Kidney (tissue), 14 donors: ENCODE results near the gene C1orf116. TPM values are rescaled to one million over a fixed set of nuclear protein-coding genes. Genes with fewer than 3 reads are reported as not detected.

ENCODE experiments used
- DNase-seq, 5 donors: peaks; one replicate each; pipeline ENCODE4 v3.0.0-alpha.2; 2013 to 2020
- FAIRE-seq: peaks from 2 replicates; lab custom pipeline; 2012; peaks lifted over from hg19 to GRCh38; lab: Jason Lieb, UNC
- H3K27ac ChIP-seq, 2 donors: one replicate each; pipeline ENCODE4 v1.7.0; 2013; ENCODE audit warnings: low read depth in 2 of 2, low read length in 2 of 2, inconsistent platforms in 1 of 2
- H3K27me3 ChIP-seq: one replicate; pipeline ENCODE4 v1.7.1; 2013; ENCODE audit warnings: low read length, inconsistent platforms; ENCODE audit not compliant: control insufficient read depth, insufficient read depth
- H3K36me3 ChIP-seq, 3 donors: one replicate each; pipeline versions ENCODE4 v1.7.0 to v1.7.1; 2013; ENCODE audit warnings: low read length in 3 of 3, control low read depth in 1 of 3, inconsistent platforms in 1 of 3; ENCODE audit not compliant: insufficient read depth in 3 of 3, control insufficient read depth in 2 of 3
- H3K4me1 ChIP-seq, 3 donors: one replicate each; pipeline versions ENCODE4 v1.7.0 to v1.7.1; 2013; ENCODE audit warnings: low read length in 3 of 3, inconsistent platforms in 1 of 3, low read depth in 1 of 3; ENCODE audit not compliant: control insufficient read depth in 2 of 3, insufficient read depth in 2 of 3
- H3K4me3 ChIP-seq, 3 donors: one replicate each; pipeline versions ENCODE4 v1.7.0 to v1.8.1; 2013; ENCODE audit warnings: low read length in 3 of 3, control low read depth in 1 of 3, inconsistent platforms in 1 of 3
- H3K9ac ChIP-seq, 3 donors: one replicate each; pipeline versions ENCODE4 v1.7.0 to v1.7.1; 2013; ENCODE audit warnings: low read length in 3 of 3, control low read depth in 1 of 3, inconsistent platforms in 1 of 3
- H3K9me3 ChIP-seq, 3 donors: one replicate each; pipeline versions ENCODE4 v1.7.0 to v1.7.1; 2013; ENCODE audit warnings: low read length in 3 of 3, control low read depth in 1 of 3, inconsistent platforms in 1 of 3; ENCODE audit not compliant: control insufficient read depth in 2 of 3, insufficient read depth in 1 of 3
- CTCF ChIP-seq: IDR thresholded peaks from 3 replicates; pipeline ENCODE4 v1.5.1; 2012; ENCODE audit warnings: mild to moderate bottlenecking, moderate library complexity, borderline replicate concordance; ENCODE audit not compliant: insufficient read depth; ENCODE audit errors: extremely low read depth
- intact Hi-C: fragments of 100-400 bp; cut with DNase I; formaldehyde crosslinking; loops from one replicate; pipeline ENCODE4 v1.11.1; 2022
- polyA plus RNA-seq: library from polyadenylated mRNA; stranded (reverse); fragments of 350-450 nt; fragmentation: Illumina TruSeq; extraction: RNeasy Lipid Tissue Mini Kit (QIAGEN cat#74804); gene quantifications from one replicate; pipeline ENCODE4 v1.2.3, GENCODE V29; 2014; ENCODE audit warnings: low read depth, low replicate concordance; ENCODE audit not compliant: insufficient read depth
- total RNA-seq: library from RNA; stranded (reverse); fragmentation: NEBNext Ultra II Directional; extraction: Animal tissue kit (Norgen Biotek cat#: 25700); gene quantifications from one replicate; pipeline ENCODE4 v1.2.1, GENCODE V29; 2021
- donor health status: control.
- donor health status: control.
- donor health status: control.
- donor health status: control.
- donor health status: control.
- donor health status: DM: yes; HTN: yes; CAD: no.
- donor health status: Normal renal cell carcinoma (clear cell type).

Gene C1orf116
- total and polyA plus RNA-seq, 2 donors from 2014 or later = 11.9 to 19.6 TPM

- H3K27ac ChIP-seq = no peak overlapping the region
- no peak for DNase-seq
- H3K4me3 ChIP-seq = no peak overlapping the region
- H3K27me3 ChIP-seq = no peaks in the 10 kb centered on the region
- no peaks in the 10 kb centered on the region for H3K36me3 ChIP-seq
- peaks cover 0 to 8% (median 3%) of the 10 kb centered on the region in 3 donors for H3K4me1 ChIP-seq
- intact Hi-C loops = no loop called here
- H3K9me3 ChIP-seq = no peaks in the 10 kb centered on the region
- no peak overlapping the region for H3K9ac ChIP-seq
- FAIRE-seq = no peak
- no peak for TF ChIP-seq CTCF
These were observed 1.7 kb upstream of the C1orf116 start for GRCh38 chr1:207034208-207034607.

GRCh38 chr1:207033302-207033701 is 746 bp upstream of the C1orf116 start:
- H3K4me3 ChIP-seq = no peak overlapping the region
- peaks cover 0 to 9% (median 8%) of the 10 kb centered on the region in 3 donors for H3K4me1 ChIP-seq
- no peaks in the 10 kb centered on the region for H3K27me3 ChIP-seq
- H3K9me3 ChIP-seq = no peaks in the 10 kb centered on the region
- intact Hi-C loops = no loop called here
- no peak for TF ChIP-seq CTCF
- DNase-seq (no peak), FAIRE-seq (no peak)
- no peak overlapping the region for H3K9ac ChIP-seq
- peak overlapping the region; percentile 27 to 49 for H3K27ac ChIP-seq
- H3K36me3 ChIP-seq = no peaks in the 10 kb centered on the region

- intact Hi-C loops = no loop called here
- Histone ChIP-seq H3K4me3 (peak overlapping the region; percentile 4 to 57 (median 5)), H3K9ac (peak overlapping the region in 2 of 3 donors; percentile 0 to 69), H3K36me3 (no peaks in the 10 kb centered on the region), H3K4me1 (peaks cover 2 to 20% (median 17%) of the 10 kb centered on the region in 3 donors), H3K27ac (peak overlapping the region; percentile 63 to 68), H3K27me3 (no peaks in the 10 kb centered on the region), H3K9me3 (no peaks in the 10 kb centered on the region)
- FAIRE-seq (no peak), DNase-seq (no peak)
- no peak for TF ChIP-seq CTCF
These were observed 808 bp downstream of the C1orf116 start for GRCh38 chr1:207031632-207032264.
